Urothelium cell line (cell line): ENCODE results near the gene GLYAT.
A peak's percentile ranks its signal among the peaks of the same experiment; 100 is the strongest.
"Not testable (repeated sequence)": the region's sequence is repeated elsewhere in the genome, so short reads cannot be mapped to it uniquely, and the experiment has no call there.

Source experiments
- DNase-seq: peaks from one replicate; pipeline ENCODE4 v3.0.0; 2011; ENCODE audit warnings: low spot score, mixed read lengths
- FAIRE-seq: peaks from 2 replicates; lab custom pipeline; 2011; peaks lifted over from hg19 to GRCh38; lab: Jason Lieb, UNC

Gene GLYAT

DNA sequence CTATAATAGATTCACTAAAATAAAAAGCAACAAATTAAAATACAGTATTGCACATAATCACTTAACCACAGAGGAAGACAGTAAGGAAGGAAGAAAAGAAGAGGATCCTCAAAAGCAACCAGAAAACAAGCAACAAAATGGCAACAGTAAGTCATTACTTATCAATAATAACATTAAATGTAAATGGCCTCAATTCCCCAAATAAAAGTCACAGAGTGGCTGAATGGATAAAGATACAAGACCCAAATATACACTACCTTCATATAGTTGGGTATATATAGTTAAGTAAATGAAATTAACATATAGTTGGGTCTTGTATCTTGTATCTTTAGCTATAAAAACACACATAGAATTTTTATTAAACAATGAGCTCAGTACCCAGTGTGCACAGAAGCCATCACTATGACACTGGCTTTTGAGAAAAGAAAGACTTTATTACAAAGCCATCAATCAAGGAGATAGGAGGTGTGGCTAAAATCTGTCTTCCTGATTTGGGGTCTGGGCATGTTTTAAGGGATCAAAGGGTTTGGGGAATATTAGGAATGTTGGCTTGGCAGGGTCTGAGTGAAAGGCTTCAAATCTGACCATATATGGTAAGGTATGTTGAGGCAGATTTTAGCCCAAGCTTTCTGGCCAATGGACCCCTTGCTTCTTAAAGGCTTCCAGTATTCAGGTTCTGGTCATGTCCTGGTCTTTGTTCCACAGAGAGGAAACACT lies 13.4 kb upstream of the GLYAT start:
- FAIRE-seq (no peak), DNase-seq (no peak)

DNA sequence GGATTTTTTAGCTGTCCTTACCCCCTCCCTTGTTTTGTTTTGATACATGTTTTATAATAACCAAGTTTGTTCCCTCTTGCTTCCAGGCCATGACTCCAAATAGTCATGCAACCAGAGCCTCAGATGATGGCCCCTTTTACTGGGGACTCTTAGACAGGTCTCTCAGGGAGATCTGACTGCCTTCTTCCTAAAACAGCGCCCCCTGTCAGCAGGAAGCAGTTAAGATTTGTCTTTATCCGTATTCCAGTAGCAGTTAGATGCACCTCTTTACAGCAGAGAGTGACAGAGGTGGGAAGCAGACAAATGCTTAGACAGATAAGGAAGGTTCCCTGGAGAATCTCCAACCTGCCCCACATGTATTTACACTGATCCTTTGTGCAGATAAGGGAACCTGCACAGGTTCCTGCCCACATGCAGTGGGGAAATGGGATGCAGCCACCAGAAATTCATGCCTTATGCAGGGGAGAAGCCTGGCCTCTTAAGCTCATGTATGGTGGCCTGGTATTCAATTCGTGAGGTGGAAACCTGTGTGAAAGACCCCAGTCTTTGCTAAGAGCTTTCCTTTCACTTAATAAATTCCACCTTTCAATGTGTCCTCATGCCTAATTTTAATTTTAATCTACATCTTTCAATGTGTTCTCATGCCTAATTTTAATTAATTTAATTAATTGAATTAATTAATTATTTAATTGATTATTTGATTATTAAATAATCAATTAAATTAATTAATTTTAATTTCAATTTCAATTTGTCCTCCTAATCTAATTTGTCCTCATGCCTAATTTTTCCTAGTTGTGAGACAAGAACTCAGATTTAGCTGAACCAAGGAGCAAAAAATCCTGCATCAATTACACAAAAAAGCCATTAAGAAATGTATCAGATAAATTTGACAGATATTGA lies 11.5 kb upstream of the GLYAT start:
- no peak for DNase-seq

DNA sequence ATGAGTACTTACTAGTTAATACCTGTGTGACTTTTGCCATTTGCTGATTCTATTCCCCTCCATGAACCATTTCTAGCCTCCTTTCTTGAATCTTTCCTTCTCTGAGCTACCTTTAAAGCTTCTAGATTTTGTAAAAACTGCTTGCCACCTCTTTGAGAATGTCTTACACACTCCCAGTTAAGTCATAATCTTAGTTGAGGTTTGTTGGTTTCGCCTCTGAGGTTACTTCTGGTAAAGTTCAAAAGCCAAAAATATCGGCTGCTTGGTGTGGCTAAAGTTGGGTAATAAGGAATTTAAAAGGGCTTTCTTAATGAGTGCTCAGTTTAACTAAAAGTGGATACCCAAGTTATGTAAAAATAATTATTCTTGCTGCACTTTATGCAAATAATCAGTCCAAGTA lies 10.4 kb upstream of the GLYAT start:
- FAIRE-seq (no peak), DNase-seq (no peak)

More for the DNA sequence above, 11.5 kb upstream of the GLYAT start:
- no peak for FAIRE-seq

DNA sequence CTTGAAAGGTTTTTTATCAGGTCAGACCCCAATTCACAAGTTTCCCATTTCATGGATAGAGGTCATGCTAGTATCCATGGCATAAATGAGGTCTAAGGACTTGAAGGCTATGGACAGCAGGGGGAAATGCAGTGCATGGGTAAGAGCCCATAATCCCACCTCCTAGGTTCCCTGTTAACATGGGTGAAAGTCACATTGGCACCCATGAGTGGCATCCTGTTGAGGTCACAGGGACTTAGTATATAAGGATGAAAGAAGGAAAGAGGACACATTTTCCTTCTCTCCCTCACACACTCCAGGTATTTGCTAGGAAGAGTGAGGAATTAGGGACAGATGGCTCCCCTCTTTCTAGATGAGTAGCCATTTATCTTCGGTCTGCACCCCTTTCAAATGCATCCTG lies 9.4 kb upstream of the GLYAT start:
- FAIRE-seq (no peak), DNase-seq (no peak)

DNA sequence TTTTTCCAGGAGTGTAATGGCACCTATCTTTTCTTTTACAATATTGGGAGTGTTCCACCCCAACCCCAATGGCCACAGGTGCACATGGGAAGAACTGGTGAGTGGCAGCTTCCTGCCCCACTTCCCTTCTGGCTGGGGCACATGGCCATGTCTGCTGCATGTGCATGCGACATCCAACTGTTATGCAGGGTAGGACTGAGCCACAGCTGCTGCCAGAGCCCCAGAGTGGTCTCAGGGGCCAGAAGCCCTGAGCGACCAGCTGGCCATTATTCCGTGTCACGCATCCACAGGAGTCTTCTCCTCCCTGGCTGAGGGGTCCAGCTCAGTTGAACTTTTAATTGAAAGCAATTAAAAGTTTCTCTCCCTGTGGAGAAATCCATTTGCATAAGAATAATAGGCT lies 8.7 kb upstream of the GLYAT start:
- DNase-seq, result peak; percentile 23
- no peak for FAIRE-seq

DNA sequence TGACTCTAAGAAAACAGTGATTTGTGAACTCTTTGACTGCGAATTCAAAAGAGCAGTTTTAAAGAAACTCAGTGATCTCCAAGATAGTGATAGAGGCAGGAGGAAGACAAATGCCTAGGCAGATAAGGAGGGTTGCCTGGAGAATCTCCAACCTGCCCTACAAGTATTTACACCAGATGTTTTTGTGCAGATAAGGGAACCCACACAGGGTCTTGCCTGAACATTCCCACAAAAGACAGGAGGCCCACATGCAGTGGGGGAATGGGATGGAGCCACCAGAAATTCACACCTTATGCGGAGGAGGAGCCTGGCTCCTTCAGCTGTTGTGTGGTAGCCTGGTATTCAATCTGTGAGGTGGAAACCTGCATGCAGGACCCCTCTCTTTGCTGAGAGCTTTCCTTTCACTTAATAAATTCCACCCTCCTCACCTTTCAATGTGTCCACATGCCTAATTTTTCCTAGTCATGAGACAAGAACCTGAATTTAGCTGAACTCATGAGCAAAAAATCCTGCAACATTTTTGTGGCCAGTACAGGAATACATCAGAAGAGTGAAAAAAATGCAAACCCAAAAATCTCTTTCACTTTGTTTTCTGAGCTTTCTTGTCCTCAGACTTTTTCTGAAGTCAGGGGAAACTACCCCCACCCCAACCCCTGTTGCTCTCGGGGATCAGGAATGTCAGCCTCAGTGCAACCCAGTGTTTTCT lies 8.1 kb upstream of the GLYAT start:
- DNase-seq (peak; percentile 30), FAIRE-seq (no peak)

DNA sequence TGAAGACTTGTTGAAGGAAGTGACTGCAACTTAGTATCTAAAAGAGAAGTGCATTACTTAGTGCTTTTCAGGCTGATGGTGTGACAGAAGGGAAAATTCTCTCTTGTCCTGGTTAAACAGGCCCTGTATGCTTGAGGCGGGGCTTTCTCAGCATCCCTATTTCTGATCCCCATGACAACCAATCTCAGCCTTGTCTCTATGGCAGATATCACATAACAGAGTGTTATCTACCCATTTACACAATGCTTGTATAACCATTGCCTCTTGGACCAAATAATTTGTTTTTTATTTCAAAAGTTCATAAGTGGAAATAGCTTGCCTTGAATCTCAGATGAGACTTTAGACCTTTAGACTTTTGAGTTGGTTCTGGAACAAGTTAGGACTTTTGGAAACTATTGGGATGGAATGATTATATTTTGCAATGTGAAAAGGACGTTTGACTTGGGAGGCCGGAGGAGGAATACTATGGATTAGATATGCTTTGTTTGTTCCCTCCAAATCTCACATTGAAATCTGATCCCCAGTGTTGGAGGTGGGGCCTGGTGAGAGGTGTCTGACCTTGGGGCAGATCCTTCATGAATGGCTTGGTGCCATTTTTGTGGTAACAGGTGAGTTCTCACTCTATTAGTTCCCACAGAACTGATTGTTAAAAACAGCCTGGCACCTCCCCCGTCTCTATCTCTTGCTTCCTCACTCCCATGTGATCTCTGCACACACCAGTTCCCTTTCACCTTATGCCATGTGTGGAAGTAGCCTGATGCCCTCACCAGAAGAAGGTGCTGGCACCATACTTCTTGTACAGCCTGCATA lies 3.1 kb upstream of the GLYAT start:
- DNase-seq (no peak), FAIRE-seq (no peak)

DNA sequence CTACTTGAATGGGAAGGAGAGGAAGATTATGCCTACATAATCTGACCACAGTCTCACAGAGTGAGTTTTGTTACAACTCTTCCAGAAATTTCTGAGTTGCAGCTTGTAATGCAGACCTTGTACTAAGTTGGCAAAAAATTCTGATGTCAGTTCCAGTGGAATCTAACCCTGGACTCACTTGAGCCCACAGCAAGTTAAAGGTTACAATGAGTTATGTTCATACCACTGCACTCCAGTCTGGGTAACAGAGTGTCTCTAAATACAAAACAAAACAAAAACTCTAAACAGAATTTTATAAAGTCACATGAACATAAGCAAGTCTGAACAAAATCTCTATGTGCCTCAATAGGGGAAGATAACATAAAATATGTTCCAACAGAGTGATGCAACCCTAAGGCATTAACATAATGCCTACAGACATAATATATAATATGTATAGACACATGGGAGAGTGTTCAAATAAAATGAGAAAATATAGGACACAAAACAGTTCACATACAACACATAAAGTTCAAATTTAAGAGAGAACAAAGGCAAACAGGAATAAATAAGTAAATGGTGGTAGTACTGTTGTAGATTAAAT lies 1.1 kb downstream of the GLYAT start:
- DNase-seq (no peak), FAIRE-seq (no peak)

DNA sequence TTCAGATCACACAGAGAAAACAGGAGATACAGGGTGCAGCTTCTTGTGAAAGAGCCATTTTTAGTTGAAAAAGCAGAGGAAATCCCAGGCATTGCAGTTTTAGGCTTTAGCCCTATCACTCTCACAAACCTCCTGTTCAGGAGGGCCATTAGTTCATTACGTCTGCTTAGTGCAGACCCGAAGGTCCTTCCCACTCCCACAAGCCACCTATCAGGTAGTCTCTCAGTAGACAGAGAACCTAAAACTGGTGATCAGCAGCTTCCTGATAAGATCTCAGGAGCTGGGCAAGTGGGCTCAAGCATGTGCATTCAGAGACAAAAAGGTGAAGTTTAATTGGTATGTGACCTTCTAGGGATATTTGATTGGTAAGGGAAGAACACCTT lies 4.3 kb downstream of the GLYAT start:
- FAIRE-seq (no peak), DNase-seq (no peak)

DNA sequence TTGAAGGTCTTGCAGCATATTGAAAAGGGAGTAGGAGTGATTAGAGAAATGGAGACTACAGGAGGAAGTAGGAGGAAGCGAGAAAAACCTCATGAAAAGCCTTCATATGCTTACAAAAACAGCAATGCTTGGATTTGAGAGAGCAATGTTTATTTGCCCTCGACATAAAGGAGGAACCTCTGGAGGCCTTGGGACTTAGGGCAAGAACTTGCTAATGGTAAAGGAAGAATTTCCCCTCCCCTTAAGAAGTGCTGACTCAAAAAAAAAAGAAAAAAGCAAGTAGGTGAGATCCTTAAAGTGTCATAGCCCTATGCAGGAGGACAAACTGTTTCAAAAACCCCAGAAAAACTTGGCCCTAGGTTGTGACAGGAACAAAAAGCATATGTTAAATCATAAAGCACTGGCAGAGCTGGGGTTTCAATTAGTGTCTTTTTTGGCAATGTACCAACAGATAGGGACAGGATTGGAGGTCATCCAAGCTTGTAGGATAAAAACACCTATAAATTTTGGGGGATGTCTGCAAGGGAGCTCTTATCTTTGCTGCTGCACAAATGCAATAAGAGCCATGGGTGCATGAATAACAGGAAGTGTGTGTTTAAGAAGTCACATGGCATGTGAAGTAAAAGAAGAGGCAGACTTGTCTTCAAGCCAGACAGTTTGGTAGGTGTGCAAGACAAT lies 4.9 kb downstream of the GLYAT start:
- FAIRE-seq (no peak), DNase-seq (no peak)

DNA sequence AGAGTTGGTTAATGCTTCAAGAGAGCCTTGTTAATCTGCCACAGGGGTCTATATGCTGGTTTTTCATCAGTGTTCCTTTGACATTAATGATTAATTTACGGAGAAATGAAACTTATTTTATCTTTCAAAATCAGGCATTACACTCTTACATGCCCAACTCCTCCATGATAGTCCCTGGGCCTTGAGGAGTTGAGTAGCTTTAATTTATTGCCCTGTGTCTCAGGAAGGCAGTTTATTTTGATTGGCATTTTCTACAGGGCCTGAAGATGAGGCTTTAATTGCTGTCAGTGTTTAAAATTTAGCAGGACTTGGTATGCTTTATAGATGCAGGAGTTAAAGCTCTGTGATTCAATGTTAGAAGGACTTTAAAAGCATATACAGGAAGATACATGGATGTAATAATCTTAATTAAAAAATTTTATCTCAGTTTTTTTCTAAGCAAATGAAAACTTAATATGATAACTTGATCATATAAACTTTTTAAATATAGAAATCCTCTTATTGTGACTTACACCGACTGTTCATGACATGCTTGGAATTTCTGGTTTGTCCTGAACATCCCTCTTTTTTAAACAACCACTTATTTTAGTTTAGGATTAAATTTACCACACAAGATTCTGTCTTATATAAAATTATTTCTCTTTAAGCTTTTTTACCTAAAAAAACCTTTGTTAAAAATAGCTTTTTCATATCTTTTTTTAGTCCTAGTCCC lies 12.2 kb downstream of the GLYAT start:
- DNase-seq, result no peak
- no peak for FAIRE-seq

DNA sequence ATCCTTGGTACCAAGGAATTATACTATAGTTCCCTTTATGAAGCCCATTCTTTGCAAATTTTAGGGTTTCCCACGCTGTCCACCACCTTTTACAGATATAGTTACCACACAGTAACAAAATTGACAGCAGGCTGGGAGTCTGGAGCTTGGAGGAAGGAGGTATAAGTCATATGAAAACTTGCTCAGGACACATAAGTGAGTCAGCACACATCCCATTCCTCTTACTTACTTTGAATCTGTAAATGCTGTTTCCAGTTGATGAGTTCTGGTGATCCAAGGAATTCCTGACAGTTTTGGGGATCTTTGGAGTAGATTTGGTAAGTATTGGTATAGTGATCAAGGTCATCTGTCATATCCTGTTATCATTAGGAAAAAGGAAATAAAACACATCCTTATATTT lies 19.2 kb downstream of the GLYAT start:
- DNase-seq (no peak), FAIRE-seq (no peak)

DNA sequence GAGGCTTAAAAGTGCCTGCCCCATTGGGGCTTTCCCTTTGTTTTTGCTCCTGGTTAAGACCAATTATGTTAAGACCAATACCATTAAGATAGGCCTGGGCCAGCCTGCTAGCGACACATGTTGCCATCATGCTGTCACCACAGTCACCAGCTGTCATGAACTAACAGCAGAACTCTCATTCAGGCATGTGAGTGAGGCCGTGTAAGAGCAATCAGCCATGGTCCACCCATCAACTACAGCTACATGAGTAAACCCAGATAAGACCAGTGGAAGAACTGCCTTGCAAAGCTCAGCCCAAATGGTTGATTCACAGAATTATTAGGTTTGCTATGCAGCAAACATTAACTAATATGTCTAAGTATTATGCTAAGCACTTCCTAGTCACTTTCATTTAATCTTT lies 19.9 kb downstream of the GLYAT start:
- FAIRE-seq, result no peak
- DNase-seq, result no peak

DNA sequence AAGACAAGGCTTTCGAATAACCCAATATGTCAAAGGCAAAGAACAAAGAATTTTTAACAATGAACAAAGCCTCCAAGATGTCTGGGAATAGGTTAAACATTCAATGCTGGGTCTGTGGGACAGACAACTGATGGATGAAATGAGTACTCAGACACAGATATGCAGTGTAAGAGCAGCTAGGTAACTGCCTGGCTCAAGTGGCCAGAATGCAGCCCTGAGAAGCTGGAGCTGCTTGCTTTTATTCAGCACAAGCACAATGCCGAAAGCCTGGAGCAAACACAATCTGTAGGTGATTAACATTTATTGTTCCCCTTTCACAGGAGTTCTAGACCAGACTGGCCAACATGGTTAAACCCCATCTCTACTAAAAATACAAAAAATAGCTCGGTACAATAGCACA lies 24.0 kb downstream of the GLYAT start:
- DNase-seq (no peak), FAIRE-seq (no peak)

DNA sequence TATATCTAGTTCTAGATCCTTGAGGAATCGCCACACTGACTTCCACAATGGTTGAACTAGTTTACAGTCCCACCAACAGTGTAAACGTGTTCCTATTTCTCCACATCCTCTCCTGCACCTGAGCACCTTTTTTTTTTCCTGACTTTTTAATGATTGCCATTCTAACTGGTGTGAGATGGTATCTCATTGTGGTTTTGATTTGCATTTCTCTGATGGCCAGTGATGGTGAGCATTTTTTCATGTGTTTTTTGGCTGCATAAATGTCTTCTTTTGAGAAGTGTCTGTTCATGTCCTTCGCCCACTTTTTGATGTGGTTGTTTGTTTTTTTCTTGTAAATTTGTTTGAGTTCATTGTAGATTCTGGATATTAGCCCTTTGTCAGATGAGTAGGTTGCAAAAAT lies 34.9 kb downstream of the GLYAT start:
- not testable (repeated sequence) for DNase-seq, FAIRE-seq

DNA sequence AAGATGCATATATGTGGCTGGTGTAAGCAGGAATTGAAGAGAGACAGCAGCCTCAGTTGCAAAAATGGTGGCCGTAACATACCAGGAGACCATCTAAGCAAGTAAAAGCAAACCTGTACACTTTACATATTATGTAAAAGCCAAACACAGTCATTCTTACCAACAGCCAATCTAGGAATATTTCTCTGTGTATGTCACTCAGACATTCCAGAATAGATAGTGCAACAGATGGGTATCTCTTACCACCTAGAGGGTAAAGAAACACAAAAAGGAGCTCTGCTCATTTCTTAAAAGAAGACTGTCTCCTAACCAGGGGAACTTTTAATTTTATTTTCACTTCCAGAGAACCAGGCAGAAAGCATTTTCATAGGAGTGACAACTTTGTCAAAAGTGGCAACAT lies 38.7 kb downstream of the GLYAT start:
- FAIRE-seq (no peak), DNase-seq (no peak)

DNA sequence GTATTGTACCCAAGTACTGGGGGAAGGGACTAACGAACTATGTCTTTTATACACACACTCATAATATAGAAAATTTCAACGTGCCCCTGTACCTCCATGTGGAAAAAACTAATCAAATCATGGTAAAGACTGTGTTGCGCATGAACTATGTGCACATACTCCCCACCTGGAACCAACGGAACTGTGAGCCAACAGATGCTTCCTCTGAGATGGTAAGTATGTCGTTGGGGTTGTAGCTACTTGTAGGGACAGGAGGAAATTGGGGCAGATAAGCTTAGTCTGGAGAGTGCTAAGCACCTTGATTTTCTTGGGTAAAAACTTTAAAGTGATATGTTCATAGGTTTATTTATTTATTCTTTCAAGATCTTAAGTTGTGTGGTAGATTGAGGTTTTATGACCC lies 40.1 kb downstream of the GLYAT start:
- FAIRE-seq, result no peak
- no peak for DNase-seq

DNA sequence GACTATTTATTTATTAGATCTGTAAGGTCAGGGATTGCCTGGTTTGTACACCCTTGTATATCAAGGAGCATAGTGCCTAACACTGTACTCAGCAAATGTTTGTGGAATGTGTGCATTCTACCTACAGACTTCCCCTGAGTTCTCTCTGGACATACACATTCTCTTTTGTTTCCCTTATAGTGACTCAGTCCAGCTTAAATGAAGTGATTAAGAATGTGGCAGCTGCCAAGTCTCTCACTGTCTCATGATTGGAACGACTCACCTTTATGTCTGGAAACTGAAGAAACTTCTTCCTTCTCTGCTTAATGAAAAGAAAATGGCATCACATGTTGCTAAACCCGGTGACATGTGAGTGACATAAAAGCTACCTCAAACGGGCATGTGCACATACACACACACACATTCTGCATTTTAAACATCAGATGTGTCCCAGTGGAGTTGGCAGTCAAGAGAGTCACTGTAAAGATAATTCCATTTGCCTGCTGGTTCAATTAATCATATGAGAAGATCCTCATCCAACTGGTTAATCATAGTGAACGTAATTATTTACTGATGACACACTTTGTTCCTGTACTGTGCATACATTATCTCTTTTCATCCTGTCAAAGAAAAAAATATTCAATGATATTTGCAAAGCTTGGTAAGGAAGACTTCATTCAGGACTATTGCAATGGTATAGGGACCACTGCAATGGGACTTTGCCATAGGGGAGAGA lies 42.8 kb downstream of the GLYAT start:
- no peak for DNase-seq
- no peak for FAIRE-seq
